ENCODE results near the gene SPO11. TPM values are rescaled to one million over a fixed set of nuclear protein-coding genes. Genes with fewer than 3 reads are reported as not detected.

Gene SPO11
- total RNA-seq, 1 donor from 2014 or later: not detected

DNA sequence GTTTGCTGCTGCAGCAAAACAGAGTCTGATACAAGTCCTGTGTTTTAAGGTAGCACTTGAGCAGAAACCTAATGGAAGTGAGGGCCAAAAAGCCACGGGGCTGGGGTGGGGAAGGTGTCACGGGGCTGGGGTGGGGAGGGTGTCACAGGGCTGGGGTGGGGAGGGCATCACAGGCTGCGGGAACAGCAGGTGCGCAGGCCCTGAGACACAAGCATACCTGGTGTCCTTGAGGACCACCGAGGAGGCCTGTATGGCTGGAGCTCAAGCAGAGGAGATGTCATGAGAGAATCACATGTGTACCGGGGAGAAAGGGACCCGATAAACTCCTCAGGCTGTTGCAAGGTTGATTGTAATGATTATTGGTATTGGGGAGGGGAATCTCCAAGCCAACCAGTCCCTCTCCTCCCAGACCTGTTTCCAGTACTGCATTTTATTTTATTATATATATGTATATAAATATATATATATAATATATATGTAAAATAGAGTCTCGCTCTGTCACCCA is 13.6 kb upstream of the SPO11 start:
- no peak overlapping the region for H3K4me3 ChIP-seq (ENCODE audit: low read depth, low read length)
- TF ChIP-seq CTCF (conservative IDR thresholded peaks at IDR 0.05; ENCODE audit: low read depth, low read length): no peak
- DNase-seq (ENCODE audit: low read depth): no peak

DNA sequence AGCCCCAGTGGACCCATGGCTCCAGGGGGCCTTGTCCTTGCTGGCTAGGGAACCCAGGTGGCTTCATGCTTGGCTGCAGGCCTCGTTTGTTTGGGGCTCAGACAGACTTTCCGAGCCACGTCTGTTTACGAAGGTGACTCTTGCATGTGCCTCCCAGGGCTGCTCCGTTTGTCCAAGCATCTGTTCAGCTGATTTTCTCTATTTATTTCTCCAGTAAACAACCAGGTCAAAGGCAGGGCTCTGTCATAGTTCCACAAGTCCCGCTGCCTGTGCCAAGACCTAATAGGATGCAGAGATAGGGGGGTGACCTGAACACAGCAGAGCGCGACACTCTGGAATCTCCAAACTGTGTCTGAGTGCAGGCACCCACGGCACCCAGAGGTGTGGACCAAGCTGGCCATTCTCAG is 12.8 kb upstream of the SPO11 start:
- no peak for TF ChIP-seq CTCF (conservative IDR thresholded peaks at IDR 0.05; ENCODE audit: low read depth, low read length)
- no peak for DNase-seq (ENCODE audit: low read depth)
- H3K4me3 ChIP-seq (ENCODE audit: low read depth, low read length): no peak overlapping the region

DNA sequence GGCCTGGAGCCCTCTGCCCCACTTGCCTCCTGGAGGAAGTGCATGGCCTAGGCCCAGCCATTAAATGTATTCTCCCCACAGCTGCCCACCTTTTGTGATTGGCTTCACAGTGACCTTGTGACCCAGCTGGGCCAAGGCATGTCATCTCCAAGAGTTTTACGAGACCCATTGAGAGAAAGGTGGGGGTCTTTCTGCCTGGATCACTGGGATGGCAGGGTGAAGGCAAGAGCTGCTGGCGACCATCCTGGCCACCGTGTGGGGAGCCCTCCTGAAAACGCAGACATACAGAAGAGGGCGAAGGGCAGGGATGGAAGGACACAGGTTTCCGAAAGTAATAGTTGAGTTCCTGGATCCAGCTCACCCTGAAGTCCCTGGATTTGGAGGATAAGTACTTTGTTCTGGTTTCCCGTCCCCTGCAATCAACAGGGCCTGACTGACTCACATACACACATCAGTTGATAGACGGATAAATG is 12.3 kb upstream of the SPO11 start:
- no peak for TF ChIP-seq CTCF (conservative IDR thresholded peaks at IDR 0.05; ENCODE audit: low read depth, low read length)
- no peak overlapping the region for H3K4me3 ChIP-seq (ENCODE audit: low read depth, low read length)
- DNase-seq (ENCODE audit: low read depth): no peak

DNA sequence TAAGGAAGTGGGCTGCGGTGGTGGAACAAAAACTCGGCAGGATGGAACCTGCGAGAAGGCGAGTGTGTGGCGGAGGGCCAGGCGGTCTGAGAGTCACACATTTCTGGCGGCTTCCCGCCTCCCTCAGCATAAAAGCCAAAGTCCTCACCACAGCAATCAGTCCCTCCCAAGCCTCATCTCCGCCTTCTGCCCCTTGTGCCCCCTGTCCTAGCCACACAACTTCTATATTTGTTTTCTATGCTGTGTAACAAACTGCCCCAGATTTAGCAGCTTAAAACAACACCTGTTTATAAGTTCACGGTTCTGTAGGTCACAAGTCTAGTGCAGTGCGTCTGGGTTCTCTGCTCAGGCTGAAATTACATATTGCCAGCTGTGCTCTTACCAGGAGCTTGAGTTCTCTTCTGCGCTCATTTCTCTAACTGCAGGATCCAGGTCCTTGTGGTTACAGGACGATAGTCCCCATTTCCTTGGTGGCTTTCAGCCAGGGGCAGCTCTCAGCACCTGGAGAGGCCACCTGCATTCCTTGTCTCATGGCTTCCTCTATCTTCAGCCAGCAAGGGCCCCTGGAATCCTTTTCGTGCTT is 11.7 kb upstream of the SPO11 start:
- no peak overlapping the region for H3K4me3 ChIP-seq (ENCODE audit: low read depth, low read length)
- no peak for DNase-seq (ENCODE audit: low read depth)
- no peak for TF ChIP-seq CTCF (conservative IDR thresholded peaks at IDR 0.05; ENCODE audit: low read depth, low read length)

DNA sequence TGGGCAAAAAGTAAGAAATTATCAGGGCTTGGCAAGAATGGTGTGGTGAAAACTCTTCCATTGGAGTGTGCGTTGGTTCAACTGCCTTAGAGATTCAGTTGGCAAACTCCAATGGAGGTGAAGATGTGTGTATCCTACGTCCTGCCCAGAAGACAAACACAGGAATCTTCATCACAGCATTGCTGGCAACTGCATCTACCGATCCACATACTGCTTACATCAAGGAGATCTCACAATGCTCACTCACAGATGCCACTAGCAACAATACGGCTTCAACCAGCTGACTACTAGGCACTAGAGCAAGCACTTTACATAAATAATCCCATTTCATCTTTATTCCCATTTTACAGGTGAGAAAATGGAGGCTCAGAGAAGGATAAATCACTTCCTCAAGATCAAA is 10.0 kb upstream of the SPO11 start:
- no peak for DNase-seq (ENCODE audit: low read depth)
- TF ChIP-seq CTCF (conservative IDR thresholded peaks at IDR 0.05; ENCODE audit: low read depth, low read length): no peak
- H3K4me3 ChIP-seq (ENCODE audit: low read depth, low read length): no peak overlapping the region

GRCh38 chr20:57320358-57320757 is 9.2 kb upstream of the SPO11 start:
- TF ChIP-seq CTCF (conservative IDR thresholded peaks at IDR 0.05; ENCODE audit: low read depth, low read length): no peak
- DNase-seq (ENCODE audit: low read depth): no peak
- H3K4me3 ChIP-seq (ENCODE audit: low read depth, low read length): no peak overlapping the region

GRCh38 chr20:57321142-57321541 is 8.5 kb upstream of the SPO11 start:
- DNase-seq (ENCODE audit: low read depth): no peak
- TF ChIP-seq CTCF (conservative IDR thresholded peaks at IDR 0.05; ENCODE audit: low read depth, low read length): no peak
- H3K4me3 ChIP-seq (ENCODE audit: low read depth, low read length): no peak overlapping the region
